GM13977 (cell line): ENCODE data around the gene CASP8.
"Not testable (repeated sequence)": the region's sequence is repeated elsewhere in the genome, so short reads cannot be mapped to it uniquely, and the experiment has no call there.

Source experiments
- DNase-seq: peaks from one replicate; pipeline ENCODE4 v3.0.0; 2012; ENCODE audit warnings: low spot score
- in situ Hi-C: fragments of 300-500 bp; cut with MboI; formaldehyde crosslinking; loops from one replicate; pipeline ENCODE4 v1.12.0; 2022; ENCODE audit warnings: low sequenced_read_pairs, low pct_unique_long_range_greater_than_20kb, mixed read lengths, inconsistent platforms; ENCODE audit not compliant: unreplicated experiment
- TF ChIP-seq, protein P1 (sequence below): IDR thresholded peaks from 2 replicates; pipeline ENCODE4 v1.5.1; 2012; ENCODE audit warnings: mild to moderate bottlenecking, control low read depth; ENCODE audit not compliant: insufficient read depth; ENCODE audit errors: extremely low read depth, missing control alignments

CASP8 gene

GRCh38 chr2:201276511-201276910 lies 16.2 kb downstream of the CASP8 start:
- TF ChIP-seq, protein P1, sequence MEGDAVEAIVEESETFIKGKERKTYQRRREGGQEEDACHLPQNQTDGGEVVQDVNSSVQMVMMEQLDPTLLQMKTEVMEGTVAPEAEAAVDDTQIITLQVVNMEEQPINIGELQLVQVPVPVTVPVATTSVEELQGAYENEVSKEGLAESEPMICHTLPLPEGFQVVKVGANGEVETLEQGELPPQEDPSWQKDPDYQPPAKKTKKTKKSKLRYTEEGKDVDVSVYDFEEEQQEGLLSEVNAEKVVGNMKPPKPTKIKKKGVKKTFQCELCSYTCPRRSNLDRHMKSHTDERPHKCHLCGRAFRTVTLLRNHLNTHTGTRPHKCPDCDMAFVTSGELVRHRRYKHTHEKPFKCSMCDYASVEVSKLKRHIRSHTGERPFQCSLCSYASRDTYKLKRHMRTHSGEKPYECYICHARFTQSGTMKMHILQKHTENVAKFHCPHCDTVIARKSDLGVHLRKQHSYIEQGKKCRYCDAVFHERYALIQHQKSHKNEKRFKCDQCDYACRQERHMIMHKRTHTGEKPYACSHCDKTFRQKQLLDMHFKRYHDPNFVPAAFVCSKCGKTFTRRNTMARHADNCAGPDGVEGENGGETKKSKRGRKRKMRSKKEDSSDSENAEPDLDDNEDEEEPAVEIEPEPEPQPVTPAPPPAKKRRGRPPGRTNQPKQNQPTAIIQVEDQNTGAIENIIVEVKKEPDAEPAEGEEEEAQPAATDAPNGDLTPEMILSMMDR, result no peak
- in situ Hi-C loops, result no loop called here
- DNase-seq, result no peak

- DNase-seq, result no peak
- TF ChIP-seq, protein P1, result no peak
- in situ Hi-C loops, result no loop called here
Observed at GRCh38 chr2:201279079-201279478, 18.7 kb downstream of the CASP8 start.

GRCh38 chr2:201280191-201281040 lies 20.1 kb downstream of the CASP8 start:
- TF ChIP-seq, protein P1, result no peak
- in situ Hi-C loops, result no loop called here
- no peak for DNase-seq

DNA sequence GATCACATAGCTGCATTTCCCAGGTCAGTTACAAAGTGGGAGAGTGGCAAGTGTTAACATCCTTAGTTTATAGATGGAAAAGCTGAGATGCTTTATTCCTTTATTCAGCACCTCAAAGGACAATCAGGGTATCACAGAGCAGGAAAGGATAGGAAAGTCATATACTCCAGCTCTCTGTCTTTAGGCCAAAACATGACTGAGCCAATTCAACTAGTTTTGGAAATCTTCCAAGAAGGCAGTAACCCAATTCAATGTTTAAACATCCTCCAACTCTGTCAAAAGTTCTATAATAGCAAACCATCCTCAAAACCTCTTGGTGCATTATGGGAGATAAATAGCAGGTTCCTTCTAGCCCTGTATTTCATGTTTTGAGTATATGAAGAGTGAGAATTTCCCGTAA lies 25.2 kb downstream of the CASP8 start:
- in situ Hi-C loops, result no loop called here
- TF ChIP-seq, protein P1, result no peak
- DNase-seq, result no peak

- DNase-seq, in situ Hi-C loops: not testable (repeated sequence)
Observed at GRCh38 chr2:201290457-201291148, 30.3 kb downstream of the CASP8 start.

DNA sequence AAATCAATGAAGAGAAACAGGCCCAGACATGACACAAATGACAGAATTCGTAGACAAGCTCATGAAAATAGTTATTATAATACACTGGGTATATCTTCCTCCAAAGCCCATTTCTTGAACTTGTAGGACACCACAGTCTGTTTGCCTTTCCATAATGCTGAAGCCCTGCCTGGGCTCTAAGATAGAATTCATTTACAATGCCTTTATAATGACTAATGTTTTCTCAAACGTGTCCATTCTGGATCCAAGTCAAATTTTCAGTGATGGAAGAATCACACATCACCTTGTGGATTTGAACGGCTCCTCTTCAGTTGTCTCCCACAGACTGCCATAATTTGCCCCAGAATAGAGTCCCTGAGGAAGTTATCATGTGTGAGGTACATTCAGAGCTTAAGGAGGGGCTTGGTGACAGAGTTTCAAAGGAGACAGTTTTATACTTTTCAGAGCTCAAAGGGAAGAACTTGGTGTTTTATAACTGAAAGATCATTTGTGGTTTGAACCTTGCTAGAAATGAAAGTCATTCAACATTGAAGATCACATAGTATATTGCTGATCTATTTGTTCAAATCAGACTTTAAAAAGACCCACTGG lies 38.2 kb downstream of the CASP8 start:
- TF ChIP-seq, protein P1, result no peak
- in situ Hi-C loops, result no loop called here
- DNase-seq, result no peak

DNA sequence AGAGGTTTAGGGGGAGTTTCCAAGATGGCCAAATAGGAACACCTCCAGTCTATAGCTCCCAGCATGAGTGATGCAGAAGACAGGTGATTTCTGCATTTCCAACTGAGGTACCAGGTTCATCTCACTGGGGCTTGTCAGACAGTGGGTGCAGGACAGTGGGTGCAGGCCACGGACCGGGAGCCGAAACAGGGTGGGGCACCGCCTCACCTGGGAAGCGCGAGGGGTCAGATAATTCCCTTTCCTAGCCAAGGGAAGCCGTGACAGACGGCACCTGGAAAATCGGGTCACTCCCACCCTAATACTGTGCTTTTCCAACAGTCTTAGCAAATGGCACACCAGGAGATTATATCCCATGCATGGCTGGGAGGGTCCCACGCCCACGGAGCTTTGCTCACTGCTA lies 39.6 kb downstream of the CASP8 start:
- DNase-seq, in situ Hi-C loops: not testable (repeated sequence)
